ENCODE measurements around the gene GNRH2.
"Not testable (repeated sequence)": the region's sequence is repeated elsewhere in the genome, so short reads cannot be mapped to it uniquely, and the experiment has no call there.

The GNRH2 gene, protein sequence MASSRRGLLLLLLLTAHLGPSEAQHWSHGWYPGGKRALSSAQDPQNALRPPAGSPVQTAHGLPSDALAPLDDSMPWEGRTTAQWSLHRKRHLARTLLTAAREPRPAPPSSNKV

DNA sequence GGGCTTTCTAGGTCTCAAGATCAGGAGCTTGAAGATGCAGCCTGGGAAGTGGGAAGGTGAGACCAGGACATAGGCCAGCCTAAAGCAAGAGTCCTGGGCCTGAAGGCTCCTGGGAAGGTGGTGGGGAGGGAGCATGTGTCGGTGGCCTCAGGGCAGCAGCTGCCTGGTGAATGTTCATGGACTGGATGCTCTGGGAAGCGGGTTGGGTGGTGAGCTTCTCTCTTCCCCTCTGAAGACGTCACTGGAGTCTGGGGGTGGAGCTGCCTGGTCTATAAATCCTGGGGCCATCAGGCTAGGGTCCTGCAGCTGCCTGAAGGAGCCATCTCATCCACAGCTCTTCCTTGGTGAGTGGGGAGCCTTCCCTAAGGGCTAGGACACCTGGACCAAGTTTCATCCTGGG is at the start of gene GNRH2:
Gene GNRH2 (plus strand): TSS at position 301 of the 400 bp plus-strand sequence. CDS start 793 bp downstream, outside the sequence.
- no peak for DNase-seq (ENCODE audit: low read depth in 2 of 3, low spot score in 2 of 3)

DNA sequence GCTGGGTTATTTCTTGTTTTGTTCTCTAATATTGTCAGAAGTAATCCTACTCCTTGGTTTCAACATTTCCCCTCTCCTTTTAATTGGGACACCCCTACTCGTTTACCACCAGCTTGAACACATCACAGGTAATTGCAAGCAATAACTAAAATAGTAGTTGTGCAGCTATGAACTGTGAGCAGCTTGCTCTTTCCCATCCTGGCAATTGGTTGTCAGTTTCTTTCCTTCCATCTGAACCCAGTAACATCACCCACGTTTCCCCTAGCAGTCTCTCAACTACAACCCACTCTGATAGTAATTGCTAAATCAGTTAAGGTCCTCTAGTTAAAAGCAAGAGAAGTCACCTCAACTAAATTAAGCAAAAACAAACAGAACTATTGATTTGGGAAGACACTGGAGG is 47.6 kb upstream of the GNRH2 start:
- no peak for DNase-seq (ENCODE audit: low read depth in 2 of 3, low spot score in 2 of 3)

DNA sequence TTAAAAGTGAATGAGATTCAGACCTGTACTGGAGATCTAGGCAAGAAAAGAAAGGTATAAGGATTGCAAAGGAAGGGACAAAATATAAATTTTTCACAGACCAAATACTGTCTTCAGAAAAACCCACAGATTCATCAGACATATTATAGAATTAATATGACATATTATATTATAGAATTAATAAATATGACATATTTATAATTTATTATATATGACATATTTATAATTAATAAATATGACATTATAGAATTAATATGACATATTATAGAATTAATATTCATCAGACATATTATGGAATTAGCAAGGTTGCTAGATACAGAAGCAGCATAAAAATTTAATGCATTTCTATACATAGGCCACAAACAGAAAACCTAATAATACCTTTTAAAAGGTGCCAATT is 44.7 kb upstream of the GNRH2 start:
- DNase-seq (ENCODE audit: low read depth in 2 of 3, low spot score in 2 of 3) = no peak

DNA sequence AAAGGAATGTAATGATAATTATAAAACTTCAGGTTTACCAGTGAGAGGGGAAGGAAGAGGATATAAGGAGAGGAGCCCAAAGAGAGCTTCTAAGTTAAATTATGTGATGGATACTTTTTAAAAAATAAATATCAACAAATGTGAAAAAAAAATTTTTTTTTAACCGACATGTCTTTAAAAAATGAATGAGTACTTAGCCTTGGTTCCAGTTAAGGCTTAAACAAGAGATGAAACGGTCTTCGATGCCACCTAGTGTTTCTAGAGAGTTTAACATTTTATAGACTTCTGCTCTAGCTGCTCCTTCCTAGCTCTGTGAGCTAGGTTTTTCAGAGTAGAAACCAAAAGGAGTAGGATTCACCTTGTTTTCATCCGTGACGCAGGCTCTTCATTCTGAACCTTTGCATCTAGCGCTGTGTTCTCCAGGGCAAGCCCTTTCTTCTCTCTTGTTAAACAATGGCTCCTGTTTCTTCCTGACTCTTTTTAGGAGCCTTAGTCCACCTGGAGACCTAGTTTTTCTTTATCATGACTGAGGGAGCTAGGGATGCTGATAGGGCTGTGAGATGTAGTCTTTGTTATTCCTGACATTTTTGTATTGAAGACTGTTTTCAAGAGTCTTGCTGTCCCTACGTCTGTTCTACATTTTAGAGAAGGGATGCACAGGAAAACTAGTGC is 42.4 kb upstream of the GNRH2 start:
- no peak for DNase-seq (ENCODE audit: low read depth in 2 of 3, low spot score in 2 of 3)

DNA sequence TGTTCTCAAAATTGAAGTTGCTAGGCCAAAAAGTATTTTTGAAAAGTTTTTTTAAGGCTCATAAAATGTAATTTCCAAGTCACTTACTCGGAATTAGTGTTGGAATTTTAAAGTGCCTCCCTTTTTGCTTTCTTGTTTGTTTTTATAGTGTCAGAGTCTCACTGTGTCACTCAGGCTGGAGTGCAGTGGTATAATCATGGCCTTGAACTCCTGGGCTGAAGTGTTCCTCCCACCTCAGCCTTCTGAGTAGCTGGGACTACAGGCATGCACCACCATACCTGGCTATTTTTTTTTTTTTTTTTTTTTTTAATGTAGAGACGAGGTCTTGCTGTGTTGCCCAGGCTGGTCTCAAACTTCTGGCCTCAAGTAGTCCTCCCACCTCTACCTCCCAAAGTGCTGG is 40.0 kb upstream of the GNRH2 start:
- no peak for DNase-seq (ENCODE audit: low read depth in 2 of 3, low spot score in 2 of 3)

DNA sequence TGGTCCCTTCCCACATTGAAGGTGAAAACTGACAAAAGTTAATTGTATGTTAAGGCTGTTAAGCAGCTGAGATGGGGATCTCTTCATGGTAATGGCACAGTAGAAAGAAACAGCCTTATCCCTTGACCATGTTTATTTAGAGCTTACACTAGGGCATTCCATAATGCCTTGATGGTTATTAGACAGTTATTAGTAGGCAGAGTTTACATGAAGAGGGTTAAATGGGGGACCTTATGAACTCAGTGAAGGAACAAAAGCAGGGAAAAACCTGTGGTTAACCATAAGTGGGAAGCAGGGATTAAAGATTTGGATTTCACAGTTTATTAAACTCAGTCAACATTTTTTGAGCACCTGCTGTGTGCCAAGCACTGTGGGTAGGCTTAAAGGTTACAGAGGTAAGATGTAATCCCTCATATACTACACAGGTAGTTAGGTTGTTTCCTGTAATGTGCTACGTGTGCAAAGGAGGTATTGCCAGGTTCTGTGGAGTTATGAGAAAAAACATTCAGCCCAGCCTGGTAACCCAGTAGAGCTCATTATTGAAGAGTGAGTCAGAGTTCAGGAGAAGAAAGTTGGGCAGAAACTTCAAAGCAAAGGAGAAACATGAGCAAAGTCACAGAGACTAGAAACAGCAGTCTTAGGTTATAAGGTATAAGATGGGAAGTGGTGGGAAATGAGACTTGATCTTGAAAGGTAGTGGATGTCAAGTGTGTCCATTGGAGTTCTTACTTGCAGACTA is 32.3 kb upstream of the GNRH2 start:
- DNase-seq (ENCODE audit: low read depth in 2 of 3, low spot score in 2 of 3) = no peak

DNA sequence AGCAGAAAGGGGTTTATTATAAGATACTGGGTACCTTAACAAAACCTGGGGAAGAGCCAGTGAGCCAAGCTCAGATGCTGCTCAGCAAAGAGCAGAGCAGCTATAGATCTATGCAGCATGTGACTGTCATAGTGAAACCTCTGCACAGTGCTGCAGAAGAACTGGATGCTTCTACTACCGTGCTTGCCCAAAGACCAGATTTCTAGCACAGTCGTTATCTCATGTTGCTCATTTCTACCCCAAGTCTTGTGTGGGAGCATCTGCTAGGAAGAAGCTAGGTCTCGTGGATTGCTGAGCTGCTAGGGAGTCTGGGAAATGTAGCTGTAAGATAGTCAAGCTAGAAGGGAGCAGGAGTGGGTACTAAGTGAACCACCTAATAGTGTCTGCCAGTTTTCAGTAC is 31.7 kb upstream of the GNRH2 start:
- peak in 1 of 3 experiments; percentile 37 for DNase-seq (ENCODE audit: low read depth in 2 of 3, low spot score in 2 of 3)

DNA sequence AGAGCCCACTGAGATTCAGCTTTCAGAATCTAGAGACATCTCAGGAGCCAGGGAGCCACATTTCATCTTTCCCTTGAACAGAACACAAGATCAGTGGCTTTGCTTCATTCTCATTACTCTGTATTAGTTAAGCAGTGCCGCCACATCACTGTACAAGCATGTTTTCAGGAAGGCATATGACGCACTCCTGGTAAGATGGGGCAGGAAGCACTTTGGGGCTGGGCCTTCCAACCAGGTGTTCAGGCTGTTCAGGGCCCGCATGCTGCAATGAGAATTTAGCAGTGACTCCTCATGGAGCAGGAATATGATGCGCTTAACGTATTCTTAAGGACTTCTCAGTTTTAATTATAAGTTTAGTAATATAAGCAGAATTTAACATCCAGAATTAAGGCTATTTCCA is 29.7 kb upstream of the GNRH2 start:
- no peak for DNase-seq (ENCODE audit: low read depth in 2 of 3, low spot score in 2 of 3)

DNA sequence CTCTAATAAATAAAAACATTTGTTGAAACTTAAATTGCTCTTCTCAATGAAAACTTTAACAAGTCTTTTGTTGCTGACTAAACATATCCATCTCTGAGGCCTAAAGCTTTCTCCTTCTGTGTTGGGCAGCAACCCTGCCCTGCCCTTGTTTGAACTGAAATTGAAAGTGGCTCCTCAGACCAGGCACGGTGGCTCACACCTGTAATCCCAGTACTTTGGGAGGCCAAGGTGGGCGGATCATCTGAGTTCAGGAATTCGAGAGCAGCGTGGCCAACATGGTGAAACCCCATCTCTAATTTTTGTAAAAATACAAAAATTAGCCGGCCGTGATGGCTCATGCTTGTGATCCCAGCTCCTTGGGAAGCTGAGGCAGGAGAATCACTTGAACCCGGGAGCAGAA is 29.2 kb upstream of the GNRH2 start:
- DNase-seq (ENCODE audit: low read depth in 2 of 3, low spot score in 2 of 3) = no peak

DNA sequence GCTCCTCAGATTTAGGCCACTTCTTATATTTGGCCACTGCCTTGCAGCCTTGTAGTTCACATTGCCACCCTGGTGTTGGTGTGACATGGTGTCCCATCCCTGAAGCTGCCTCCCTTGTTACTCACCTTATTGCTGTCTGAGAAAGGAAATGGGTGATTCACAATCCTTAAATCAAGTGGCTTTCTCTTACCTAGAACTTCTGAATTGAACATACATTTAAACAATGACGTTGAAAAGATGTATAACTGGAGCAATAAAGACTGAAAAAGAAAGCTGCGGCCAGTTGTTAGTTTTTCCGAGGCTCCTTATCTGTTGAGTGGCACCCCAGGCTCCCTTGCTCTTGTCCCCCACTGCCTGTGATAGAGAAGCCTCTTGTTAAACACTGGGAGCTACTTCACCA is 28.8 kb upstream of the GNRH2 start:
- DNase-seq (ENCODE audit: low read depth in 2 of 3, low spot score in 2 of 3) = no peak

DNA sequence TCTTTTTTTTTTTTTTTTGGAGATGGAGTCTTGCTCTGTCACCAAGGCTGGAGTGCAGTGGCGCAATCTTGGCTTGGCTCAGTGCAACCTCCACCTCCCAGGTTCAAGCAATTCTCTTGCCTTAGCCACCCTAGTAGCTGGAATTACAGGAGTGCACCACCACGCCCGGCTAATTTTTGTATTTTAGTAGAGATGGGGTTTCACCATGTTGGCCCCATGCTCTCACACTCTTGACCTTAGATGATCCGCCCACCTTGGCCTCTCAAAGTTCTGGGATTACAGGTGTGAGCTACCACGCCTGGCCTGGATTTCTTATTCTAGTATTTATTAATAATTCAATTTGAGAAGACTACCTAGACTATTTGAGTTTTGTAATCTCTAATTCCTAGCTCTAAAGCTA is 28.1 kb upstream of the GNRH2 start:
- DNase-seq (ENCODE audit: low read depth in 2 of 3, low spot score in 2 of 3) = not testable (repeated sequence)

DNA sequence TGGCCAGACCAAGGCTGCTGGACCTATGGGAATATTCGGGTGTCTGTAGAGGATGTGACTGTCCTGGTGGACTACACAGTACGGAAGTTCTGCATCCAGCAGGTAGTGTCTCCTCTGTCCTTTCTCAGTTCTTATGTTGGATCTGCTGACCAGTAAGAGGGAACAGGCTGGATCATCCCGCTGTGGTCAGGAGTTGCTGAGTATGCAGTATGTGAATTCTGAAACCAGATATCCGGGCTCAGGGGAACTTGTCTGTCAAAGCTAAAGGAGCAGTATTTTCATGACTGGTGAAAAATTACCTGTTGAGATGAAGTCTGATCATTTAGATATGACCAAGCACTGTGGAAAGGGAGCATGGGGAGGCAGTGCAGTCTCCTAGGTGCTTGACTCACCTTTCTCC is 22.1 kb upstream of the GNRH2 start:
- DNase-seq (ENCODE audit: low read depth in 2 of 3, low spot score in 2 of 3) = no peak

DNA sequence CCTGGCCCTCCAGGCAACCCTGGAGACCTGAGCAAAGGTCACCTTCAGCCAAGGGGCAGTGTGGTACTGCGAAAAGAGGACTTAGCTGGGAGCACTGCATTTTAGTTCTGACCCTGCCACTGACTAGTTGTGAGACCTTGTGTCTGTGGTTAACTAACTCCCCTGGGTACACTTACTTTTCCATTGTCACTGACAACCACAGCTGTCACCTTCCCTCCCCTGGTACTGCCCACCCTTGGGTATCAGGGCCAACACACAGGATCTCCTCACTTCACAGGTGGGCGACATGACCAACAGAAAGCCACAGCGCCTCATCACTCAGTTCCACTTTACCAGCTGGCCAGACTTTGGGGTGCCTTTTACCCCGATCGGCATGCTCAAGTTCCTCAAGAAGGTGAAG is 21.6 kb upstream of the GNRH2 start:
- no peak for DNase-seq (ENCODE audit: low read depth in 2 of 3, low spot score in 2 of 3)

DNA sequence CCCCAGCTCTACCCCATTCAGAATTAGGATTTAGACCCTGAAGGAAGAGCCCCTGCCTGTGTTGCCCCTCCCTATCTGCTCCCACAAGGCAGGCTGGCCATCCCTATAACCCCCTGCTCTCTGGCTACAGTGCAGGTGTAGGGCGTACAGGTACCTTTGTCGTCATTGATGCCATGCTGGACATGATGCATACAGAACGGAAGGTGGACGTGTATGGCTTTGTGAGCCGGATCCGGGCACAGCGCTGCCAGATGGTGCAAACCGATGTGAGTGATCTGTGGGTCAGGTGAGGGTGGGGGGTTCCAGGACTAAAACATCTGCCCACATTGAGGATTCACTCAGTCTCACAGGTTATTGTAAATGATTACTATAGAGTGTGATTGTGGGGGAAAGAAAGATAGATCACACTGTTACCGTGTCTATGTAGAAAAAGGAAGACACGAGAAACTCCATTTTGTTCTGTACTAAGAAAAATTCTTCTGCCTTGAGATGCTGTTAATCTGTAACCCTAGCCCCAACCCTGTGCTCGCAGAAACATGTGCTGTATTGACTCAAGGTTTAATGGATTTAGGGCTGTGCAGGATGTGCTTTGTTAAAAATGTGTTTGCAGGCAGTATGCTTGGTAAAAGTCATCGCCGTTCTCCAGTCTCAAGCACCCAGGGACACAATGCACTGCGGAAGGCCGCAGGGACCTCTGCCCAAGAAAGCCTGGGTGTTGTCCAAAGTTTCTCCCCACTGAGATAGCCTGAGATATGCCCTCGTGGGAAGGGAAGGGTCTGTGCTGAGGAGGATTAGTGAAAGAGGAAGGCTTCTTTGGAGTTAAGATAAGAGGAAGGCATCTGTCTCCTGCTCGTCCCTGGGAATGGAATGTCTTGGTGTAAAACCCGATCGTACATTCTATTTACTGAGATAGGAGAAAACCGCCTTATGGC is 20.6 kb upstream of the GNRH2 start:
- not testable (repeated sequence) for DNase-seq (ENCODE audit: low read depth in 2 of 3, low spot score in 2 of 3)

DNA sequence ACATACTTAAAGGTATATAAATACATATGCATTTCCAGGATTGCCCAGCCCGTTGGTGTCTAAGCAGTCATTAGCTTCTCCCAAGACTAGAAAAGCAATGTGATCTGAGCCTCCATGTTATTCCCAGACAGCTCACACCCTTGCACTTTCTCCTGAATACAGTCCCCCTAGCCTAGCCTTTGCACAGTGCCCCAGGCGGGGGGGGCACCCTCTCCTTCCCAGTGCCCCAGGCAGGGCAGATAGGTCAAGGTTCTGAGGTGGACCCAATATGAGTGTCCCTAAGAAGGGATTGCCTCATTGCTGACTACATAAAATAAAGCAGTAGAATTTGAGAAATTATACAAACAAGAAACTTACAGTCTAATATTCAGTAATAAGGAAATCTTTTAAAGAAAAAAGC is 15.4 kb upstream of the GNRH2 start:
- DNase-seq (ENCODE audit: low read depth in 2 of 3, low spot score in 2 of 3) = no peak

DNA sequence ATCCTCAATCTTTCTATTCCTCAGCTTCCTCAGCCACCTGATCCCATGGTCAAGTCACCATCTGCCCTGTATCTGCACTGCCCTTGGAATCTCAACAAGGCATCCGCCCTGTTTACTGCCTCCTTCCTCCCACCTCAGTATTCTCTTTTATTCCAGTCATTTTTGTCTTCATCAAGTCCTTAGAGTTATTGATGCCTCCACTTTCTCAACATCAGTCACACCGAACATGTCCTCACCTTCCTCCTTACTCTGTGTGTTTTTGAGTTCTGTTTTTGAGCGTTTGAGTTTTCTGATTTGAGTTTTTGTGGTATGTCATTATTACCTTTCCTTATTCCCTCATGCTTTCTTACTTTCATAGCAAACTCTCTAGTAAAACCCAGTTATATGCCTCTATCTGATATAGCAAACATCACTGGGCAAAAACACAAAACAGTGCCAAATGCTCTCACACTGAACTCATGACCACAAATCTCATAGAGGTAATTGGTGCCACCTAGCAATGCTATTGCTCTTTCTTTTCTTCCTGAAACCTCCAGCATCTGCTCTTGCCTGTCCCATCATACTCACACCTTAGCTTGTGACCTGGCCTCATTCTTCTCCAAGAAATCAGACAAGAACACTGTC is 11.8 kb upstream of the GNRH2 start:
- DNase-seq (ENCODE audit: low read depth in 2 of 3, low spot score in 2 of 3) = no peak

DNA sequence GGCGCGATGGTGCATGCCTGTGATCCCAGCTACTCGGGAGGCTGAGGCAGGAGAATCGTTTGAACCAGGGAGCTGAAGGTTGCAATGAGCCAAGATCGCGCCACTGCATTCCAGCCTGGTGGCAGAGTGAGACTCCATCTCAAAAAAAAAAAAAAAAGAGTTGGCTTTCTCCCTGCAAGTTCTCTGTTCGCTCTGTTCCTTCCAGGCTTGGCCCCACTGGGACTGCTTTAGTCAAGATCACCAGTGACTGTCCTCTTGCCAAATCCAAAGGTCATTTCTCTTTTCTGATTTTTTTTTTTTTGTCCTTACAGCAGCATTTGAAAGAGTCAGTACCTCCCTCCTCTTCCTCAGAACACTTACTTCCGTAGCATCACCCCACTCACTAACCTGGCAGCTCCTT is 10.8 kb upstream of the GNRH2 start:
- no peak for DNase-seq (ENCODE audit: low read depth in 2 of 3, low spot score in 2 of 3)

DNA sequence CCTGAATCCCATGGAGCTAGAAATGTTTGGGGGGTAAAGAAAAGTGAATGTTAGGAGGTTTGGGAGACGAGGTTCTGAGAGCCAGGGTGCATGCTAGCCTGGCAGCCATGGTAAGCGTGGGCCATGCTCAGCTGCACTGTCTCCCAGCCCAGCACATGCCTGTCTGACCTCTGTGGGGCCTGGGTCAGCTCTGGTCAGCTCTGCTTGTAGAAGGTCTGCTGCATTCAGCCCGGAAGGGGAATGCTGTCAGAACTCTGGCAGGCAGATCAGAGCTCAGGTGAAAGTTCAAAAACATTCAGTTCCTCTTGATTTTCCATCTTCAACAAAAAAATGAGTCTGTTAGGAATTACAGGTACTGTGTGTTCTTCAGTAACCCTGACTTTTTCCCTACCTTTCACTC is 5.8 kb upstream of the GNRH2 start:
- DNase-seq (ENCODE audit: low read depth in 2 of 3, low spot score in 2 of 3) = no peak

DNA sequence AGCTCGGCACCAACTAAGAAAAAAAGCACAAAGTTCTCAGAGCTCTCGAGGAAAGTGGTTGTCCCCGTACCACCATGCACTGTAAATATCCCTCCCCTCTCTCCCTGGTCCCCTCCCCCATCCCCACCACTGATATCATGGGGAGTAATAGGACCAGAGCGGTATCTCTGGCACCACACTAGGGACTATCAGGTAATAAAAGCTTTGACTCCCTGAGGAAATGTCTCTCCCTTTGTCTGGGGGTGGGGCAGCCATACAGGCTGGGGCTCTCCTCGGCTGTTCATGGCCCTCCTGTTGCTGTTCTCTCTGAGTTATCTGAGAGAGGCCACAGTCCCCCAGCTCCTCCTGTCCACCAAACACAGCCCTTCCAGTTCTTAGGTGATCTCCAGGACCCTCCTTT is 5.0 kb upstream of the GNRH2 start:
- DNase-seq (ENCODE audit: low read depth in 2 of 3, low spot score in 2 of 3) = no peak

DNA sequence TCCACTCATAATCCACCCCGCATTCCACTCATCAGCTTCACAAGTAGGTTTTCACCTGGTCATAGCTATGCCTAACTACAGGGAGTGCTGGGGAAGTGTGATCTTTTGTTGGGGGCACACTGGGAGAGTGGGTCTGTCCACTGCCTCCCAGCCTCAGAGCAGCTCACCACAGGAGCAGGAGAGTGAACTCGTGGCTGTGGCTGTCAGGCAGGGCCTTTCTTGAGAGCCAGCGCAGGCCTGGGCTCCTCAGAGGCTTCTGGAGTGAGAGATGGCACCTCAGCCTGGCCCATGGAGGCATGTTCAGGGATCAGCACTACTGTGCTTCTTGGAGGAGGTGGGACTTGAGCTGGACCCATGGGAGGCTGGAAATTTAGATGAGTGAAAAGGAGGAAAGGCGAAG is 4.0 kb upstream of the GNRH2 start:
- no peak for DNase-seq (ENCODE audit: low read depth in 2 of 3, low spot score in 2 of 3)

DNA sequence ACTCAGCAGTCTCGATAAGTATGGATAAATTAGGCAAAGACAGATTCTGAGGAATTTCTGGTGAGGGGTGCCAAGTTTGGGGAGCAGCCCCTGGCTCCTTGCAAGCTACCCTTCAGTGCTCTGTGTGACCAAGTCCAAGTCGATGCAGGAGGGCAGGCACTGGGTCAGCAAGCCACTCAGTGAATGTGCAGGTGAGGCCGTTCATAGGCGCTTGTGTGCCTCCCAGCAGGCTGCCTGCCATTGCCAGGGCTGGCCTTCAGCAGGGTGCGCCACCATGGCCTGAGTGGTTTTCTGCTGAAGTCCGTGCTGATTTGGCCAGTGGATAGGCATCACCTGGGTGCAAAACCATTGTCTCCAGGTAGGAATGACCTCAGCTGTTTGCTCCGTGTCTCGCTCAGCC is 3.3 kb upstream of the GNRH2 start:
- no peak for DNase-seq (ENCODE audit: low read depth in 2 of 3, low spot score in 2 of 3)

All from activated CD8-positive, alpha-beta memory T cell treated with anti-CD3 and anti-CD28 coated beads for 48 hours (primary cell).